DOHH2 (cell line): ENCODE measurements around the gene TRIM9.

Experiments used
- H3F3A ChIP-seq: fragments of 200-600 bp; sonication (generic), shearing (Covaris generic); 2 replicates; pipeline ENCODE4 v1.6.0; 2016; ENCODE audit warnings: antibody characterized with exemption, mild to moderate bottlenecking; ENCODE audit not compliant: control insufficient read depth, insufficient read depth
- H3K27ac ChIP-seq: fragments of 200-600 bp; sonication (generic); 2 replicates; pipeline ENCODE4 v1.5.1; 2014; ENCODE audit warnings: low read depth, mild to moderate bottlenecking, low read length, moderate library complexity
- H3K27me3 ChIP-seq: fragments of 200-600 bp; sonication (generic); 2 replicates; pipeline ENCODE4 v1.6.1; 2014; ENCODE audit warnings: mild to moderate bottlenecking, low read length, mixed read lengths; ENCODE audit not compliant: control insufficient read depth
- H3K36me3 ChIP-seq: fragments of 200-600 bp; sonication (generic); 2 replicates; pipeline ENCODE4 v1.6.1; 2014; ENCODE audit warnings: mild to moderate bottlenecking, low read length, moderate library complexity, mixed read lengths; ENCODE audit not compliant: control insufficient read depth
- H3K4me1 ChIP-seq: fragments of 200-600 bp; sonication (generic); 2 replicates; pipeline ENCODE4 v1.6.1; 2014; ENCODE audit warnings: mild to moderate bottlenecking, low read length, mixed read lengths; ENCODE audit not compliant: control insufficient read depth
- H3K4me2 ChIP-seq: fragments of 200-600 bp; sonication (generic); 2 replicates; pipeline ENCODE4 v1.6.0; 2014; ENCODE audit warnings: mild to moderate bottlenecking, low read length, moderate library complexity
- H3K4me3 ChIP-seq: fragments of 200-600 bp; sonication (generic); 2 replicates; pipeline ENCODE4 v1.5.1; 2014; ENCODE audit warnings: mild to moderate bottlenecking, low read length, mixed read lengths
- H3K79me2 ChIP-seq: fragments of 200-600 bp; sonication (generic); 2 replicates; pipeline ENCODE4 v1.6.1; 2014; ENCODE audit warnings: mild to moderate bottlenecking, low read length, mixed read lengths; ENCODE audit not compliant: control insufficient read depth
- H3K9me2 ChIP-seq: fragments of 200-600 bp; sonication (generic); replicated peaks from 2 replicates; pipeline ENCODE4 v1.6.1; 2014; ENCODE audit warnings: mild to moderate bottlenecking, low read length, mixed read lengths; ENCODE audit not compliant: control insufficient read depth
- H3K9me3 ChIP-seq: fragments of 200-600 bp; sonication (generic); 2 replicates; pipeline ENCODE4 v1.6.1; 2014; ENCODE audit warnings: antibody characterized with exemption, low read length, mixed read lengths; ENCODE audit not compliant: control insufficient read depth, insufficient read depth
- H4K20me1 ChIP-seq: fragments of 200-600 bp; sonication (generic); 2 replicates; pipeline ENCODE4 v1.6.0; 2014; ENCODE audit warnings: low read depth, mild to moderate bottlenecking, antibody characterized with exemption, low read length, moderate library complexity; ENCODE audit not compliant: control insufficient read depth, insufficient read depth
- CTCF ChIP-seq: fragments of 200-600 bp; sonication (generic); IDR thresholded peaks from one replicate; pipeline ENCODE4 v1.5.1; 2014; ENCODE audit warnings: antibody characterized with exemption, mild to moderate bottlenecking, low read depth, low read length; ENCODE audit not compliant: poor library complexity, severe bottlenecking
- EZH2phosphoT487 ChIP-seq: fragments of 200-600 bp; sonication (generic); IDR thresholded peaks from 2 replicates; pipeline ENCODE4 v1.6.1; 2017; ENCODE audit warnings: borderline replicate concordance, mild to moderate bottlenecking, antibody characterized with exemption, low read length, moderate library complexity, mixed read lengths

Gene TRIM9

GRCh38 chr14:50974118-50974517, 120.8 kb downstream of the TRIM9 start:
- H3K79me2 ChIP-seq: no peaks in the 10 kb centered on the region
- no peaks in the 10 kb centered on the region for H4K20me1 ChIP-seq
- no peaks in the 10 kb centered on the region for H3K9me3 ChIP-seq

DNA sequence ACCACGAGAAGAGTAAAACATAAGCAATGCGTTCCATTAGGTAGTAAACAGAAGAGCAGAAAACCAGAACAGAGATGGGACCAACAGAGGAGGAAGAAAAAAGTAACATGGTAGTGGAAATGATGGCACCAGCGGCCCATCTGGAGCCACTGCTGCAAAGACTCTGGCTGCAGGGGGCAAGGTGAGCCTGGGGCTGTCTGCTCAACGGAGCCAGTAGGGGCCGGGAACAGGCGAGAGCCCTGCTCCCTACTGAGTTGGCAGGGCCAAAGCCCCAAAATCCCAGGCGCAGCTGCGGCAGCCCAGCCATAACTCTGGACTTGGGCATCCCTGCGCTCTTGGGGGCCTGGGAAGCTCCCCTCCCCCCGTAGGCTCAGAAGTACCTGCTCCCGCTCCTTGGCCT, 122.2 kb downstream of the TRIM9 start:
- Histone ChIP-seq H3K4me1 (no peaks in the 10 kb centered on the region), H3K27ac (no peak overlapping the region), H4K20me1 (no peaks in the 10 kb centered on the region), H3K4me2 (no peak overlapping the region), H3K9me2 (no peaks in the 10 kb centered on the region), H3K9me3 (no peaks in the 10 kb centered on the region), H3F3A (no peaks in the 10 kb centered on the region), H3K79me2 (no peaks in the 10 kb centered on the region), H3K4me3 (no peak overlapping the region), H3K27me3 (no peaks in the 10 kb centered on the region), H3K36me3 (no peaks in the 10 kb centered on the region)
- TF ChIP-seq EZH2phosphoT487: no peak
- no peak for TF ChIP-seq CTCF

More at GRCh38 chr14:50974118-50974517, 120.8 kb downstream of the TRIM9 start:
- H3K27me3 ChIP-seq: no peaks in the 10 kb centered on the region
- no peak overlapping the region for H3K27ac ChIP-seq
- H3K4me2 ChIP-seq: no peak overlapping the region
- no peak overlapping the region for H3K4me3 ChIP-seq
- no peak for TF ChIP-seq EZH2phosphoT487
- no peak for TF ChIP-seq CTCF
- H3K36me3 ChIP-seq: no peaks in the 10 kb centered on the region
- H3F3A ChIP-seq: no peaks in the 10 kb centered on the region
- peaks cover 12% of the 10 kb centered on the region for H3K4me1 ChIP-seq
- no peaks in the 10 kb centered on the region for H3K9me2 ChIP-seq

GRCh38 chr14:50970886-50971781, 123.8 kb downstream of the TRIM9 start:
- Histone ChIP-seq H3K9me3 (no peaks in the 10 kb centered on the region), H3K36me3 (no peaks in the 10 kb centered on the region), H4K20me1 (no peaks in the 10 kb centered on the region), H3K4me1 (no peaks in the 10 kb centered on the region), H3K79me2 (no peaks in the 10 kb centered on the region), H3K27ac (no peak overlapping the region), H3F3A (peaks cover 2% of the 10 kb centered on the region; the same call in 1 of the 2 replicates), H3K9me2 (no peaks in the 10 kb centered on the region), H3K4me3 (no peak overlapping the region), H3K27me3 (no peaks in the 10 kb centered on the region), H3K4me2 (no peak overlapping the region)
- no peak for TF ChIP-seq CTCF
- TF ChIP-seq EZH2phosphoT487: no peak
